HCT116 (cell line): Measurements from ENCODE around the gene KSR1. TPM values are rescaled to one million over a fixed set of nuclear protein-coding genes. Genes with fewer than 3 reads are reported as not detected.

Source experiments
- ATAC-seq: fragments of 200-7000 bp; cut with Tn5 transposase; 2 replicates; pipeline ENCODE4 v1.9.1; 2020; ENCODE audit warnings: mild to moderate bottlenecking, moderate library complexity
- BruUV-seq: library from RNA; stranded (reverse); fragments of 400-500 nt; replicated peaks from 2 replicates; lab custom pipeline; 2021; lab: Mats Ljungman, UMichigan
- CTCF ChIA-PET: fragments of 300-600 bp; sonication (Branson Sonifier 250); formaldehyde crosslinking; loops from one replicate; lab custom pipeline; 2021; ENCODE audit warnings: antibody characterized with exemption; lab: Charles Lee
- POLR2A ChIA-PET: fragments of 300-600, 350-600 bp; sonication (Branson Sonifier 250); formaldehyde crosslinking; loops from one replicate; lab custom pipeline; 2021; ENCODE audit warnings: antibody characterized with exemption; lab: Charles Lee
- RAD21 ChIA-PET, 2 experiments: fragments of 300-600 bp; sonication (Branson Sonifier 250); formaldehyde crosslinking; loops; one replicate each; lab custom pipeline; 2023; ENCODE audit warnings: low total read pairs in 2 of 2; ENCODE audit not compliant: uncharacterized antibody in 2 of 2, unreplicated experiment in 2 of 2, low non-redundant PET in 1 of 2; lab: Charles Lee
- DNase-seq: peaks from one replicate; pipeline ENCODE4 v3.0.0-alpha.2; 2010; ENCODE audit warnings: low read depth, low spot score
- H2AFZ ChIP-seq: fragments of 200-600 bp; shearing (Covaris generic), sonication (generic); 2 replicates; pipeline ENCODE4 v1.6.1; 2017; ENCODE audit warnings: low read depth, mixed run types, mixed read lengths, antibody characterized with exemption, low read length; ENCODE audit not compliant: poor library complexity, severe bottlenecking
- H3K27ac ChIP-seq: 2 replicates; pipeline ENCODE4 v1.5.1; 2012; ENCODE audit warnings: low read depth, low read length
- H3K27me3 ChIP-seq: fragments of 200-600 bp; sonication (generic); 2 replicates; pipeline ENCODE4 v1.6.1; 2016; ENCODE audit warnings: mixed run types, low read length, mixed read lengths; ENCODE audit not compliant: insufficient read depth
- H3K36me3 ChIP-seq, 2 experiments: fragments of 200-500 bp in 1 of 2; fragments of 200-600 bp in 1 of 2; sonication (Bioruptor generic) in 1 of 2; sonication (generic) in 1 of 2; 2 replicates each; pipeline versions ENCODE4 v1.5.1 to v1.6.1; 2014 to 2016; ENCODE audit warnings: low read length in 2 of 2, inconsistent platforms in 1 of 2, mixed read lengths in 1 of 2, mixed run types in 1 of 2; ENCODE audit not compliant: insufficient read depth in 2 of 2, control insufficient read depth in 1 of 2
- H3K4me1 ChIP-seq, 2 experiments: fragments of 200-600 bp in 1 of 2; sonication (generic) in 1 of 2; 2 replicates each; pipeline versions ENCODE4 v1.5.1 to v1.6.1; 2012 to 2017; ENCODE audit warnings: low read length in 2 of 2, inconsistent platforms in 1 of 2, mild to moderate bottlenecking in 1 of 2, mixed read lengths in 1 of 2, mixed run types in 1 of 2, moderate library complexity in 1 of 2; ENCODE audit not compliant: insufficient read depth in 2 of 2, control insufficient read depth in 1 of 2
- H3K4me2 ChIP-seq: fragments of 200-600 bp; sonication (generic); 2 replicates; pipeline ENCODE4 v1.6.1; 2017; ENCODE audit warnings: mixed run types, low read length, mixed read lengths
- H3K4me3 ChIP-seq, 2 experiments: fragments of 200-600 bp in 1 of 2; sonication (generic) in 1 of 2; replicated peaks in 1 of 2; 2 replicates each; pipeline ENCODE4 v1.5.1; 2011 to 2016; ENCODE audit warnings: low read length in 2 of 2, control low read depth in 1 of 2, low read depth in 1 of 2, mild to moderate bottlenecking in 1 of 2, mixed read lengths in 1 of 2, mixed run types in 1 of 2
- H3K79me2 ChIP-seq: fragments of 200-600 bp; sonication (generic); 2 replicates; pipeline ENCODE4 v1.6.1; 2017; ENCODE audit warnings: mild to moderate bottlenecking, mixed run types, low read length, moderate library complexity, mixed read lengths; ENCODE audit not compliant: insufficient read depth
- H3K9ac ChIP-seq: fragments of 200-600 bp; sonication (generic); 2 replicates; pipeline ENCODE4 v1.6.1; 2016; ENCODE audit warnings: low read length, mixed read lengths
- H3K9me2 ChIP-seq: fragments of 200-600 bp; sonication (generic), shearing (Covaris generic); 2 replicates; pipeline ENCODE4 v1.6.1; 2017; ENCODE audit warnings: mixed run types, mild to moderate bottlenecking, moderate library complexity; ENCODE audit not compliant: insufficient read depth
- H3K9me3 ChIP-seq, 2 experiments: fragments of 200-500 bp in 1 of 2; fragments of 200-600 bp in 1 of 2; sonication (Bioruptor generic) in 1 of 2; sonication (generic) in 1 of 2; 2 replicates each; pipeline ENCODE4 v1.6.1; 2014 to 2017; ENCODE audit warnings: low read length in 2 of 2, mixed read lengths in 2 of 2, inconsistent platforms in 1 of 2, low read depth in 1 of 2, mild to moderate bottlenecking in 1 of 2, mixed run types in 1 of 2, moderate library complexity in 1 of 2; ENCODE audit not compliant: control insufficient read depth in 1 of 2, insufficient read depth in 1 of 2
- H4K20me1 ChIP-seq: fragments of 200-600 bp; sonication (generic), shearing (Covaris generic); 2 replicates; pipeline ENCODE4 v1.6.1; 2017; ENCODE audit warnings: mixed run types, mild to moderate bottlenecking, moderate library complexity; ENCODE audit not compliant: insufficient read depth
- CBX3 ChIP-seq: IDR thresholded peaks from 2 replicates; pipeline ENCODE4 v1.6.1; 2012; ENCODE audit warnings: low read depth
- CEBPB ChIP-seq: IDR thresholded peaks from 2 replicates; pipeline ENCODE4 v1.6.1; 2012; ENCODE audit warnings: low read depth
- POLR2AphosphoS5 ChIP-seq: IDR thresholded peaks from 2 replicates; pipeline ENCODE4 v1.6.1; 2011; ENCODE audit warnings: mild to moderate bottlenecking, low read depth, low read length, moderate library complexity
- RAD21 ChIP-seq: IDR thresholded peaks from 2 replicates; pipeline ENCODE4 v1.6.1; 2012; ENCODE audit warnings: low read depth, mild to moderate bottlenecking
- TCF7L2 ChIP-seq: IDR thresholded peaks from 2 replicates; pipeline ENCODE4 v1.7.0; 2011; ENCODE audit warnings: borderline replicate concordance, inconsistent platforms; ENCODE audit not compliant: insufficient read depth, insufficient read length; ENCODE audit errors: extremely low read depth
- intact Hi-C: fragments of 100-400 bp; cut with micrococcal nuclease; formaldehyde crosslinking; loops from 2 replicates; pipeline ENCODE4 v1.10.0; 2022
- total RNA-seq: library from RNA; stranded (reverse); gene quantifications from one replicate; pipeline ENCODE4 v1.2.1, GENCODE V29; 2021; ENCODE audit not compliant: unreplicated experiment
- TF ChIP-seq, protein P1 (sequence below): IDR thresholded peaks from 2 replicates; pipeline ENCODE4 v1.6.1; 2012
- TF ChIP-seq, protein P2 (sequence below): IDR thresholded peaks from 2 replicates; pipeline ENCODE4 v1.6.1; 2011; ENCODE audit warnings: mild to moderate bottlenecking, low read length, moderate library complexity; ENCODE audit not compliant: insufficient replicate concordance; ENCODE audit errors: extremely low read depth

Gene KSR1
- total RNA-seq, 1 experiment from 2014 or later: 16.5 TPM

DNA sequence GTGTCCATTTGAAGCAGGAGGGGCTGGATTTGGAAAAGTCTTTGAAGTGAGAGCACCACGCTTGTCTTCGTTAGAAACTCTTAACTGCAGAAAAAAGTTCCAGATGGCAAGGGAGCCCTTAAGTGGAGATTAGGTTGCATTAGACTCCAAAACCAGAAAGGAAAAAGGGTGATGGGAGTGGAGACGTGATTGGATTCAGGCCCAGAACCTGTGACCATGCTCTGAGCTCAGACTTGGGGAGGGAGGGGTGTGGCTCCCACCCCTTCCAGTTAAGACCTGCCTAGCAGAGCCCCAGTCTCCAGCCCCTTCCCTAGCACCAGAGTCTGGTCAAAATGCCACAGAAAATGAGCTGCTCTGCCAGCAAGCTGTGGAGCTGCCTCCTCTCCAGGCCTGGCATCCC is 168.3 kb downstream of the KSR1 start:
- intact Hi-C loops: no loop called here
- Histone ChIP-seq H2AFZ (no peak overlapping the region), H4K20me1 (no peaks in the 10 kb centered on the region), H3K4me2 (no peak overlapping the region), H3K9me2 (no peaks in the 10 kb centered on the region), H3K79me2 (no peaks in the 10 kb centered on the region), H3K27ac (no peak overlapping the region), H3K4me1 (no peaks in the 10 kb centered on the region), H3K9ac (no peak overlapping the region), H3K27me3 (no peaks in the 10 kb centered on the region), H3K4me3 (no peak overlapping the region), H3K9me3 (no peaks in the 10 kb centered on the region), H3K36me3 (no peaks in the 10 kb centered on the region)
- POLR2A ChIA-PET: no interaction called here
- no TSS peak for BruUV-seq
- CTCF ChIA-PET: no interaction called here
- RAD21 ChIA-PET: no interaction called here
- no peak for TF ChIP-seq TCF7L2
- TF ChIP-seq CEBPB: no peak
- no peak for TF ChIP-seq POLR2AphosphoS5
- DNase-seq (no peak), ATAC-seq (no peak)

DNA sequence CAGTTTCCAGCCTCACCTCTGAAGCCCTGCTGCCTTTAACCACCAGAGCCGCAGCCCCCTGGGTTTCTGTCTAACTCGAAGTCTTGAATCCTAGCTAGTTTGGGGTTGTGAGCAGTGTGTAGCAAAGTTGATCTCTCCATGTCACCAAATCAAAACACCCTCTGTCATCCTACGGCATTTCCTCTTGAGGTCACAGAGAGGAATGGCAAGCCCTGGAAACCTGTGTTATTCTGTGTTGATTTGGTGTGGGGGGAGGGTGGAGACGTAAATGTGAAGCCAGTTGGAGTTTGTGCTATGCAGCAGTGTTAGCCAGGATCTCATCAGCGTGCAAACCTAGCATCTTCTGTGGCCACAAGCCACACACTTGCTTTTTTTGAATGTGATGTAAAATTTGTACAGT is 169.6 kb downstream of the KSR1 start:
- no peak for ATAC-seq
- ChIA-PET CTCF (interaction anchor here (1.0 to 1.1 kb wide), 2 partner anchors 16 to 22 kb away, joined by 3 read pairs; no protein-coding TSS in a partner anchor), POLR2A (no interaction called here), RAD21 (no interaction called here)
- Histone ChIP-seq H3K4me3 (no peak overlapping the region), H3K9me3 (no peaks in the 10 kb centered on the region), H3K79me2 (no peaks in the 10 kb centered on the region), H3K36me3 (no peaks in the 10 kb centered on the region), H3K27ac (no peak overlapping the region), H4K20me1 (no peaks in the 10 kb centered on the region), H3K9me2 (no peaks in the 10 kb centered on the region), H2AFZ (no peak overlapping the region), H3K9ac (no peak overlapping the region), H3K27me3 (no peaks in the 10 kb centered on the region), H3K4me2 (no peak overlapping the region), H3K4me1 (peaks cover 0 to 3% of the 10 kb centered on the region in 2 experiments; a peak in 1 of 4 replicates)
- no TSS peak for BruUV-seq
- intact Hi-C loops: no loop called here
- no peak for DNase-seq
- TF ChIP-seq, protein P1, sequence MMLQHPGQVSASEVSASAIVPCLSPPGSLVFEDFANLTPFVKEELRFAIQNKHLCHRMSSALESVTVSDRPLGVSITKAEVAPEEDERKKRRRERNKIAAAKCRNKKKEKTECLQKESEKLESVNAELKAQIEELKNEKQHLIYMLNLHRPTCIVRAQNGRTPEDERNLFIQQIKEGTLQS: no peak
- TF ChIP-seq RAD21: no peak
- TF ChIP-seq, protein P2, sequence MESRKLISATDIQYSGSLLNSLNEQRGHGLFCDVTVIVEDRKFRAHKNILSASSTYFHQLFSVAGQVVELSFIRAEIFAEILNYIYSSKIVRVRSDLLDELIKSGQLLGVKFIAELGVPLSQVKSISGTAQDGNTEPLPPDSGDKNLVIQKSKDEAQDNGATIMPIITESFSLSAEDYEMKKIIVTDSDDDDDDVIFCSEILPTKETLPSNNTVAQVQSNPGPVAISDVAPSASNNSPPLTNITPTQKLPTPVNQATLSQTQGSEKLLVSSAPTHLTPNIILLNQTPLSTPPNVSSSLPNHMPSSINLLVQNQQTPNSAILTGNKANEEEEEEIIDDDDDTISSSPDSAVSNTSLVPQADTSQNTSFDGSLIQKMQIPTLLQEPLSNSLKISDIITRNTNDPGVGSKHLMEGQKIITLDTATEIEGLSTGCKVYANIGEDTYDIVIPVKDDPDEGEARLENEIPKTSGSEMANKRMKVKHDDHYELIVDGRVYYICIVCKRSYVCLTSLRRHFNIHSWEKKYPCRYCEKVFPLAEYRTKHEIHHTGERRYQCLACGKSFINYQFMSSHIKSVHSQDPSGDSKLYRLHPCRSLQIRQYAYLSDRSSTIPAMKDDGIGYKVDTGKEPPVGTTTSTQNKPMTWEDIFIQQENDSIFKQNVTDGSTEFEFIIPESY: no peak
- no peak for TF ChIP-seq CBX3
